ENCODE data around the gene TMEM154. TPM values are rescaled to one million over a fixed set of nuclear protein-coding genes. Genes with fewer than 3 reads are reported as not detected.

The TMEM154 gene
- total RNA-seq, 2 experiments from 2014 or later: 12.2 to 17.5 TPM

DNA sequence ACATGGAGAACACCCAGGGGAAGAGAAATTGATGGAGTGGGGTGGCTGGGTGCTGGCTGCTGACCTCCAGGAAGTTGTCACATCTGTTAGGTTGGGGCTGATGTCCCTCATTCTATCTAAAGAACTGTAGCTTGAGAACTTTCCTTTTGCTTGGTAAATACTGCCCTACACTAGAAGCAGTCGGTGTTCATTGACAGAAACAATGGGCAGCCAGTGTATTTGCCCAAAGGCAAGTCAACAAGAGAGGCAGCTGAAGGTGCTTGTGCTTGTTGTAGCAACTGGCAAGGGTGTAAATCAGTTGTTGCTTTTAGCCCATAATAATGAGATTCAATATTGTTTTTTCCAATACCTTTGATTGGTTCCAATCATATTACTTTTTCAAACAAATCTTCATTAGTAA lies 956 bp downstream of the TMEM154 start:
- TF ChIP-seq, protein P1, sequence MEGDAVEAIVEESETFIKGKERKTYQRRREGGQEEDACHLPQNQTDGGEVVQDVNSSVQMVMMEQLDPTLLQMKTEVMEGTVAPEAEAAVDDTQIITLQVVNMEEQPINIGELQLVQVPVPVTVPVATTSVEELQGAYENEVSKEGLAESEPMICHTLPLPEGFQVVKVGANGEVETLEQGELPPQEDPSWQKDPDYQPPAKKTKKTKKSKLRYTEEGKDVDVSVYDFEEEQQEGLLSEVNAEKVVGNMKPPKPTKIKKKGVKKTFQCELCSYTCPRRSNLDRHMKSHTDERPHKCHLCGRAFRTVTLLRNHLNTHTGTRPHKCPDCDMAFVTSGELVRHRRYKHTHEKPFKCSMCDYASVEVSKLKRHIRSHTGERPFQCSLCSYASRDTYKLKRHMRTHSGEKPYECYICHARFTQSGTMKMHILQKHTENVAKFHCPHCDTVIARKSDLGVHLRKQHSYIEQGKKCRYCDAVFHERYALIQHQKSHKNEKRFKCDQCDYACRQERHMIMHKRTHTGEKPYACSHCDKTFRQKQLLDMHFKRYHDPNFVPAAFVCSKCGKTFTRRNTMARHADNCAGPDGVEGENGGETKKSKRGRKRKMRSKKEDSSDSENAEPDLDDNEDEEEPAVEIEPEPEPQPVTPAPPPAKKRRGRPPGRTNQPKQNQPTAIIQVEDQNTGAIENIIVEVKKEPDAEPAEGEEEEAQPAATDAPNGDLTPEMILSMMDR (IDR thresholded peaks at IDR 0.05): no peak
- POLR2A ChIA-PET: interaction anchor here (0.7 to 1.2 kb wide), 5 partner anchors 15 to 144 kb away, joined by 3 to 4 read pairs (median 3); partner anchors contain the start of gene FBXW7
- ATAC-seq (no peak), DNase-seq (no peak)
- H3K4me1 Mint-ChIP-seq (ENCODE audit: low read depth): peaks cover 49% of the 10 kb centered on the region
- CTCF ChIA-PET: interaction anchor here (0.9 to 6.1 kb wide), 7 partner anchors 12 to 227 kb away, joined by 3 to 28 read pairs (median 4); partner anchors contain the start of genes ARFIP1 and TIGD4
- H3K27ac Mint-ChIP-seq: no peak overlapping the region
- no peaks in the 10 kb centered on the region for H3K27me3 Mint-ChIP-seq
- H3K36me3 Mint-ChIP-seq (ENCODE audit: low read depth): peaks cover 5% of the 10 kb centered on the region
- H3K4me3 Mint-ChIP-seq: peak overlapping the region; percentile 87
- intact Hi-C loops (cut with micrococcal nuclease): no loop called here
- H3K9me3 Mint-ChIP-seq: no peaks in the 10 kb centered on the region

DNA sequence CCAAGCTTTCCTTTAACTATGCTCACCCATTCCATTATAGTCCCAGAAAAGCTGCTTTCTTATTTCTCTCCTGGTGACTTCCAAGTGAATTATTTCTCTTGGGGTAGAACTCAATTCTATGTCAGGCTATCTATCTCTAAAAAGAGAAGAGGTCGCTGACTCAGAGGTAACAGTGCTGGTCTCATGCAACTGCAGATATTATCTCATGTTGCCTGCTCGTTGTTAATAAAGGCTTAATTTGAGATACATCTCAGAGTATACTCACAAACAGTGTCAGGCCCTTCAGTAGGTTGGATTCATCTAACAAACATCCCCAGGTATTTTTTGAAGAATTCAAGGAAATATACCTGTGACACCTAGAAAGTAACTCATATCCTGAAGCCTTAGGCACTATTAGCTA lies 2.7 kb downstream of the TMEM154 start:
- DNase-seq: no peak
- TF ChIP-seq, protein P1 (IDR thresholded peaks at IDR 0.05): no peak
- Mint-ChIP-seq H3K27ac (no peak overlapping the region), H3K4me1 (ENCODE audit: low read depth) (peaks cover 40% of the 10 kb centered on the region), H3K36me3 (ENCODE audit: low read depth) (peaks cover 5% of the 10 kb centered on the region), H3K27me3 (no peaks in the 10 kb centered on the region), H3K9me3 (no peaks in the 10 kb centered on the region), H3K4me3 (no peak overlapping the region)
- intact Hi-C loops (cut with micrococcal nuclease): no loop called here
- ChIA-PET POLR2A (interaction anchor here (1.4 kb wide), 1 partner anchor 9 kb away, joined by 3 read pairs; no protein-coding TSS in a partner anchor), CTCF (interaction anchor here (1.1 to 6.1 kb wide), 5 partner anchors 37 to 268 kb away, joined by 3 to 28 read pairs (median 4); partner anchors contain the start of genes ARFIP1 and TIGD4)
- no peak for ATAC-seq

GRCh38 chr4:152676052-152676854 lies 3.5 kb downstream of the TMEM154 start:
- no peak for DNase-seq
- ATAC-seq: no peak
- H3K27ac Mint-ChIP-seq: no peak overlapping the region
- H3K4me3 Mint-ChIP-seq: no peak overlapping the region
- intact Hi-C loops (cut with micrococcal nuclease): no loop called here
- TF ChIP-seq, protein P1 (IDR thresholded peaks at IDR 0.05): no peak
- H3K4me1 Mint-ChIP-seq (ENCODE audit: low read depth): peaks cover 40% of the 10 kb centered on the region
- ChIA-PET CTCF (interaction anchor here (1.0 to 6.1 kb wide), 6 partner anchors 8 to 267 kb away, joined by 3 to 28 read pairs (median 4); partner anchors contain the start of genes ARFIP1 and TIGD4), POLR2A (interaction anchor here (1.4 kb wide), 1 partner anchor 10 kb away, joined by 3 read pairs; no protein-coding TSS in a partner anchor)
- H3K36me3 Mint-ChIP-seq (ENCODE audit: low read depth): peaks cover 5% of the 10 kb centered on the region
- no peaks in the 10 kb centered on the region for H3K9me3 Mint-ChIP-seq
- H3K27me3 Mint-ChIP-seq: no peaks in the 10 kb centered on the region

GRCh38 chr4:152674359-152674758 lies 5.4 kb downstream of the TMEM154 start:
- no peak for ATAC-seq
- CTCF ChIA-PET: interaction anchor here (1.1 kb wide), 1 partner anchor 37 kb away, joined by 3 read pairs; no protein-coding TSS in a partner anchor
- no peak overlapping the region for H3K4me3 Mint-ChIP-seq

More at GRCh38 chr4:152674359-152674758, 5.4 kb downstream of the TMEM154 start:
- Mint-ChIP-seq H3K27ac (no peak overlapping the region), H3K4me1 (ENCODE audit: low read depth) (peaks cover 29% of the 10 kb centered on the region), H3K27me3 (no peaks in the 10 kb centered on the region), H3K9me3 (no peaks in the 10 kb centered on the region), H3K36me3 (ENCODE audit: low read depth) (peaks cover 8% of the 10 kb centered on the region)
- TF ChIP-seq, protein P1 (IDR thresholded peaks at IDR 0.05): no peak
- intact Hi-C loops (cut with micrococcal nuclease): no loop called here
- DNase-seq: no peak
- POLR2A ChIA-PET: no interaction called here

All from activated CD8-positive, alpha-beta T cell treated with anti-CD3 and anti-CD28 coated beads for 36 hours (primary cell).